Body of pancreas (tissue), 4 donors: ENCODE data around the gene TULP4. TPM values are rescaled to one million over a fixed set of nuclear protein-coding genes. Genes with fewer than 3 reads are reported as not detected.

ENCODE experiments used
- ATAC-seq: fragments of 150-250 bp; one replicate; pipeline ENCODE4 v1.9.1; 2016
- DNase-seq, 4 donors: peaks; one replicate each; pipeline ENCODE4 v3.0.0-alpha.2; 2019
- H3K27ac ChIP-seq, 4 donors: fragments of 200-600 bp; sonication (generic); 1 replicate in 3 of 4; 2 replicates in 1 of 4; pipeline versions ENCODE4 v1.5.1 to v1.6.1; 2016 to 2019; ENCODE audit warnings: mild to moderate bottlenecking in 1 of 4, mixed read lengths in 1 of 4, moderate library complexity in 1 of 4
- H3K27me3 ChIP-seq, 2 donors: fragments of 200-600 bp; sonication (generic); one replicate each; pipeline ENCODE4 v1.6.0; 2016; ENCODE audit warnings: mild to moderate bottlenecking in 1 of 2
- H3K36me3 ChIP-seq, 2 donors: fragments of 200-600 bp; sonication (generic); replicated peaks in 1 of 2; 2 replicates each; pipeline ENCODE4 v1.5.1; 2016; ENCODE audit warnings: low read depth in 2 of 2; ENCODE audit not compliant: insufficient read depth in 1 of 2
- H3K4me1 ChIP-seq: fragments of 200-600 bp; sonication (generic); one replicate; pipeline ENCODE4 v1.6.0; 2016
- H3K4me3 ChIP-seq, 2 donors: fragments of 200-600 bp; sonication (generic); 1 replicate in 1 of 2; 2 replicates in 1 of 2; pipeline ENCODE4 v1.5.1; 2016 to 2019
- H3K9me3 ChIP-seq, 3 donors: fragments of 200-600 bp; sonication (generic); 1 replicate in 2 of 3; 2 replicates in 1 of 3; pipeline ENCODE4 v1.5.1; 2016
- CTCF ChIP-seq, 7 experiments: fragments of 450-650 bp in 4 of 7; fragments of 200-600 bp in 3 of 7; sonication (generic) in 3 of 7; IDR thresholded peaks; one replicate each; pipeline ENCODE4 v1.5.1; 2016 to 2019; ENCODE audit warnings: antibody characterized with exemption in 7 of 7
- POLR2A ChIP-seq, 3 donors: fragments of 450-650 bp; IDR thresholded peaks; one replicate each; pipeline ENCODE4 v1.6.1; 2016; ENCODE audit warnings: antibody characterized with exemption in 3 of 3, mild to moderate bottlenecking in 2 of 3
- WGBS, 2 donors: methylation state at CpG; one replicate each; pipeline ENCODE4 v1.1.5; 2017; 5-methylcytosine and 5-hydroxymethylcytosine counted together
- intact Hi-C: fragments of 100-400 bp; cut with DNase I; formaldehyde crosslinking; loops from one replicate; pipeline ENCODE4 v1.15.1; 2023
- total RNA-seq, 2 donors: library from RNA; depleted of rRNA; stranded (reverse); fragments of >200 nt; gene quantifications; one replicate each; pipeline ENCODE4 v1.1.0, GENCODE V29; 2016

The TULP4 gene
- total RNA-seq, 2 donors from 2014 or later, result 81.2 to 92.3 TPM

DNA sequence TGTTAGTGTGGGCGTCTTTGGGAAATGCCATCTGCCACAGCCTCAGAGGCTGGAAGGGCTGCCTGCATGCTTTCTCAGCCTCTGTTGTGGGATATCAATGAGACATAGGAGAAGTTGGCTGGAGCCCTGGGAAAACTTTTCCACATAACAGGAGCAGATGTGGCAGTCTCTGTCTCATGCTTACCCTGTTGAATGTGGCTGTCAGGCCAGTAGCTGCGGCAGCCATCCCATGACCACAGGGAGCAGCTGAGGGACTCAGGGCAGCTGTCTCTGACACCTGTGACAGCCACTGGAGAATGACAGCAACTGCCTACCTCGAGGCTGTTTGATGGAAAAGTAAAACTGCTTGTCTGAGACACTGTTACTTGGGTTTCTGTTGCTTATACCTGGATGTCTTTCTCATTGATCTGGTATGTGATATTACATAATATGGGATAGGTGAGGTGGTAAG, 64.4 kb downstream of the TULP4 start:
- no peaks in the 10 kb centered on the region for H3K4me1 ChIP-seq
- H3K27me3 ChIP-seq, result no peaks in the 10 kb centered on the region
- DNase-seq, result peak in 2 of 4 donors; percentile 21 to 38
- WGBS, 2 donors, result 31 to 37% methylated on average over 3 of the region's 3 CpGs
- no peak overlapping the region for H3K4me3 ChIP-seq
- TF ChIP-seq POLR2A (IDR thresholded peaks at IDR 0.05) (no peak), CTCF (IDR thresholded peaks at IDR 0.05) (no peak)
- H3K36me3 ChIP-seq, result no peaks in the 10 kb centered on the region
- ATAC-seq, result peak; percentile 45
- H3K9me3 ChIP-seq, result no peaks in the 10 kb centered on the region
- intact Hi-C loops, result no loop called here
- H3K27ac ChIP-seq, result no peak overlapping the region

- H3K9me3 ChIP-seq, result no peaks in the 10 kb centered on the region
- ATAC-seq (no peak), DNase-seq (no peak)
- H3K36me3 ChIP-seq, result no peaks in the 10 kb centered on the region
- no peak overlapping the region for H3K27ac ChIP-seq
- TF ChIP-seq CTCF (IDR thresholded peaks at IDR 0.05) (no peak), POLR2A (IDR thresholded peaks at IDR 0.05) (no peak)
- H3K27me3 ChIP-seq, result no peaks in the 10 kb centered on the region
- no peaks in the 10 kb centered on the region for H3K4me1 ChIP-seq
- intact Hi-C loops, result no loop called here
- H3K4me3 ChIP-seq, result no peak overlapping the region
- 67 to 88% methylated on average over 4 of the region's 4 CpGs for WGBS, 2 donors
Observed at GRCh38 chr6:158377860-158378259, 65.6 kb downstream of the TULP4 start.

GRCh38 chr6:158379336-158379735, 67.1 kb downstream of the TULP4 start:
- Histone ChIP-seq H3K27me3 (no peaks in the 10 kb centered on the region), H3K36me3 (no peaks in the 10 kb centered on the region), H3K4me1 (peaks cover under 1% of the 10 kb centered on the region), H3K4me3 (no peak overlapping the region), H3K9me3 (no peaks in the 10 kb centered on the region), H3K27ac (no peak overlapping the region)
- DNase-seq (no peak), ATAC-seq (no peak)
- intact Hi-C loops, result no loop called here
- TF ChIP-seq CTCF (IDR thresholded peaks at IDR 0.05) (no peak), POLR2A (IDR thresholded peaks at IDR 0.05) (no peak)
- WGBS, 2 donors, result 88 to 91% methylated on average over 7 of the region's 7 CpGs

DNA sequence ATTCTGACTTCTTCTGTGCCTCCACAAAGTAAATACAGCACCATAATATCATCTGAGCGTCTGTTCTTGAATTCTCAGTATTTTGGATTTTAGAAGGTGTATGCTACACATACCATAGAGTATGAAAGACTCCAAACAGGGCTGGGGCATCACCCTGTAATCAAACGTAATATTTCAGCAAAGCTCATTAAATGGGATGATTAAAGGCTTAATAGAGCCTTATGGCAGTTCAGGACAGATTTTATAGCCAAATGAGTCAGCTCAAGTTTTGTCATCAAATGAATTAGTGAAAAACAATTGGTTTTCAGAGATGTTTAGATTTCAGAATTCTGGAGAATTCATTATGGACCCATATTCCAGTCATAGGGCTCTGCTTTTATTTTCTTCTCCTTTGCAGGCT, 68.9 kb downstream of the TULP4 start:
- intact Hi-C loops, result no loop called here
- 74 to 80% methylated on average over 2 of the region's 2 CpGs for WGBS, 2 donors
- ATAC-seq, result no peak

More for the DNA sequence above, 68.9 kb downstream of the TULP4 start:
- Histone ChIP-seq H3K9me3 (no peaks in the 10 kb centered on the region), H3K36me3 (no peaks in the 10 kb centered on the region), H3K27me3 (no peaks in the 10 kb centered on the region), H3K4me3 (no peak overlapping the region), H3K27ac (no peak overlapping the region), H3K4me1 (peaks cover 8% of the 10 kb centered on the region)
- TF ChIP-seq POLR2A (IDR thresholded peaks at IDR 0.05), result no peak
- no peak for TF ChIP-seq CTCF (IDR thresholded peaks at IDR 0.05)
- DNase-seq, result no peak
